GM04503 (cell line): ENCODE results near the gene MYCL.
"Not testable (repeated sequence)": the region's sequence is repeated elsewhere in the genome, so short reads cannot be mapped to it uniquely, and the experiment has no call there.

ENCODE experiments used
- DNase-seq: peaks from one replicate; pipeline ENCODE4 v3.0.0-alpha.2; 2012; ENCODE audit warnings: low read depth

MYCL gene

DNA sequence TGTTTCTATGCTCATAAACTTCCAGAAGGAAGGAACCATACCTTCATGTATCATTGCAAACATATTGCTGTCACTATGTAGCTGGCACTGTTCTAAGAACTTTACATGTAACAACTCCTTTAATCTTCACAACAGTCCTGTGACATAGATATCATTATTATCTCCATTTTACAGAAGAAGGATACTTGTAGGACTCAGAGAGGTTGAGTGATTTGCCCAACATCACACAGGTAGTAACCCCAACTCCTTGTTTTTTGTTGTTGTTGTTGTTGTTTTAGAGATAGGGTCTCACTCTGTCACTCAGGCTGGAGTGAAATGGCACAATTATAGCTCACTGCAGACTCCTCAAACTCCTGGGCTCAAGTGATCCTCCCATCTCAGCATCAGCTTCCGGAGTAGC is 10.8 kb downstream of the MYCL start:
- no peak for DNase-seq

DNA sequence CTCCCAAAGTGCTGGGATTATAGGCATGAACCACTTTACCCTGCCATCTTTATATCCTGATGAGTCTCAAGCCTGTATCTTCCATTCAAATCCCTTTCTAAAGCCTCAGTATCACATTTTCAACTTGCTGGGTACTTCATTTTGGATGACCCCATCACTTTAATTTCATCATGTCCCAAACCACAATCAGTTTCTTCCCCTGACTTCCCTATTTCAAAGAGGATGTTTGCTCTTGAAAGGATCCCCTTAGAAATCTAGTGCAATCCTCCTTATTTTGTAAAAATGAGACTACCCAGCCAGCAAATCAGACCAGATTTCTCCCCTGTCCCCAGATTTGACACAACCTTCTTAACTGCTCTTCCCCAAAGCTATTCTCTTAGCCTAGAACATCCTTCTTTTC is 11.4 kb downstream of the MYCL start:
- DNase-seq = no peak

DNA sequence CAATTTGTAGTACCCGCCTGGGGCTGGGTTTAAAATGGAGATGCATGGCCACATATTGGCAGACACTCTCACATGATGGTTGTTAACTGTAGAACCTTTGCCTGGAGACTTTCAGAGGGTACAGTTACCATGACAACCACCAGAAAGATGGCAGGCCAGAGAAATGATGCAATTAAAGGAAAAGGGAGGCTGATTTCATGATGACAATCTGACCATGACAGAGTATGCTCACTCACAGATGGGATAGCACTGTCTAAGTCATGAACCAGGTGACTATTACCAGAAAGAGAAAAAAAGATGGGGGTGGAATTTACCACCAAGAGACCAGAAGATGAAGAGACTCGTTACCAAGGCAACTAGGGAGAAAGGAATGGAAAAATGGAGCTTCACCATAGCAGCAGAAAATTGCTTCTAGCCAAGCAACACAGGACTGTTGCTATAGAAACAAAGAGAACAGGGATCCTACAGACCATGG is 14.9 kb downstream of the MYCL start:
- DNase-seq = no peak

DNA sequence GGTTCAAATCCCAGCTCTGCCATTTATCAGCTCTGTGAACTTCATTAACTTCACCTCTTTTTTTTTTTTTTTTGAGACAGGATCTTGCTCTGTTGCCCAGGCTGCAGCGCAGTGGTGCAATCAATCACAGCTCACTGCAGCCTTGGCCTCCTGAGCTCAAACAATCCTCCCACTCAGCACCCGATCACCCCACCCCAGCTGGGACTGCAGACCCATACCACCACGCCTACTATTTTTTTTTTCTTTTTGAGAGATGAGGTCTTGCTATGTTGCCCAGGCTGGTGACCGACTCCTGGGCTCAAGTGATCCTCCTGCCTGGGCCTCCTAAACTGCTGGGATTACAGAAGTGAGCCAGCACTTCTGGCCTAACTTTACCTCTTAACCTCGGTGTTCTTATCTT is 16.2 kb downstream of the MYCL start:
- DNase-seq = no peak

DNA sequence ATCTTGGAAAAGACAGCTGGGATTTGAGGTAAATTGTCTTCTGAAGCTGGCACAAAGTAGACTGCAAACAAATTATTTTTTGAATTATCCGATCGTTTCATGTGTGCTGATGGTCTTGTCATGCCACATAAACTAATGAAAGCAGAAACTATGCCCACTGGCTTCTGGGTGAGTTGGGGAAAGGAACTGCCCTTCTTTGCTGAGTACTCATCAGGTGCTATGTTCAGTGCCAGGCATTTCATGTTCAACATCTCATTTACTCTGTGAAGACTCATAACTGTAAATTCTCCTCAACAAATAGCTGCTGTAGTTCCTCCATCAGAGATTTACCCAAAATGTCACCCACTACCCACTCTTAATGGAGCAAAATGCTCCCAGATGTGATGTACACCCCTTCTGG is 19.6 kb downstream of the MYCL start:
- DNase-seq = no peak

DNA sequence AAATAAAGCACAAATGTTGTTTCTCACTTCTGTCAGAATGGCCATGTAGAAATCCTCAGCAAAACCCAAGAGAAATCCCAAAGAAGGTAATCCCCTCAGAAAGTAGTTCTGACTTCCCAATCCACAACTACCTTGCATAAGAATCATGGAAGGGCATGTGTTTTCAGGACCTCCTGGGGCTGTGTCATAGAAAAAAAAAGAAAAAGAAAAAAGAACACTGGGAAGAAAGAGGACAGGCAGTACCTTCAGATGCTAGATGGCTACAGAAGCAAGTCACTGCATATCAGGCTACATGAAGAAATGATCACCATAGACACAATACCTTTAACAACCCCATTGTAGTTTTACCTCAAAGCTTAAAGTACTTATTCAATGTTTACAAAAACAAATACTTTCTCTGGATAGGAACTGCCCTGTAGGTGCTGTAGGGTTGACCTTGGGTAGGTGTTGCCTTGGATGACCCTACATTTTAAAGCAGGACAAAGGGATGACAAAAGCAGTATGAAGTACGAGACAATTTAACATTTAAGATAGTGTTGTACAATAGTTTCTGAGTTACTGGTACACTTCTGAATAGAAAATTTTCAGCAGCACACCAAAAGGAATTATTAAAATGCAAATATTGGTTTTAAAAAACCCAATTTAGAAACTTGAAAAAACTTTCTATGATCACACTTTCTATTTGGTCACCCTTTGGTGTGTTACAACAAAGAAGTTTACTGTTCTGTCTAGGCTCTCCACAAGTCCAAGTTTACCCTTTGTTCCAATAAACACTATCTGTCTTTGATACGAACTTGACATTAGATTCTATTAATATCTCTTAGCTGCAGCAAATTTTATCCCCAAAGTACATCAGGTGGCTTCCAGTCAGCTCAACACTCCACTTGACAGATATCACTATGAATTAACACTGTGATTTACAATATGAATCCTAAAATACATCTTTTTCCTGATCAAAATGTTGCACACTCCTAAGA is 23.4 kb downstream of the MYCL start:
- no peak for DNase-seq

DNA sequence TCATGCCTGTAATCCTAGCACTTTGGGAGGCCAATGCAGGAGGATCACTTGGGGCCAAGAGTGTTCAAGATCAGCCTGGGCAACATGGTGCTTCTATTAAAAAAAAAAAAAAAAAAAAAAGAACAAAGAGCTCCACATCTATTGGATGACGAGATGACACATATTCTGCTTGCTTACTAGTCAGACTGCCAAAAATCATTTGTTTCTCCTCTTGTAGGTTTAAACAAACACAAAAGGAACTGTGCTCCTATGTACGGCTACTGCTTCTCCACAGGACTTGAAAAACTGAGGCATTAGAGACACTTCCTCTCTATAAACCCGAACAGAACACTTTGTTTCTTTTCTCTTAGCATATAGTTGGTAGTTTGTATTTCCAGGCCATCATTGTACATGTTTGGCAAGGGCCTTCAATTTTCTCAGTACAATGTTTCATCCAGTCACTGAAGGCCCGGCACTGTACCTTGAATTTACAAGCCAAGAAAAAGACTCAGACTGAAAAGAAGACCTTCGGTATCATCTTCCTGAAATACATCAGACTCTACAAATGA is 24.4 kb downstream of the MYCL start:
- DNase-seq = no peak

DNA sequence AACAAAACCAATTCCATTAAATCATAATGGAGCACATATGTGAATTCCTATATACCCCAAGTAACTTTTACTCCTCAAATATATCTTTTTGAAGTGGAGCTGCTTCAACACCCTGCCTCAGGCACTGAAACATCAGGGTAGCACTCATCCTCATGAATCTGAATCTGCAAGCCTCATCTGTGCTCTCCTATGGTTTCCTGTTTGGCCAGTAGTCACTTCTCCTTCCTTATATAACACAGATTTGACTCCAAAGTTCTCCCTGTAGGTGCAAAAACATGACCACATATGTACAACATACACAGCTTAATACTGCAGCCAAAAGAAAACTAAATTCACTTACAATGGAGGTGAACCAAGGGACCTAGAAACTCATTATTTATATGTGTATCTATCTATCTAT is 25.6 kb downstream of the MYCL start:
- DNase-seq = no peak

DNA sequence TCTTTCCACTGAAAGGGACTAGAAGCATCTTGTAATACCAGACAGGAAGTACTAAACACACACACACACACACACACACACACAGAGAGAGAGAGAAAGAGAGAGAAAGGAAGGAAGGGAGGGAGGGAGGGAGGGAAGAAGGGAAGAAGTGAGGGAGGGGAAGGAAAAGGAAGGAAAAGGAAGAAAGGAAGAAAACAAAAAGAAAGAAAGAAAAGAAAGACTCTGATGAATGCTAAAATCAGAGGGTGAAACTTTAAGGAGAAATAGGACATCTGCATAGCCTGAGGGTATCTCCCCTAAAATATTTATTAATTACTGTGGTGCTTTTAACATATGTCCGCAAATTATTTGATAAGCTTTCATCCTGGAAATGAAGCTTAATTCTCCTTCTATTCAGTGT is 29.0 kb downstream of the MYCL start:
- DNase-seq = no peak

DNA sequence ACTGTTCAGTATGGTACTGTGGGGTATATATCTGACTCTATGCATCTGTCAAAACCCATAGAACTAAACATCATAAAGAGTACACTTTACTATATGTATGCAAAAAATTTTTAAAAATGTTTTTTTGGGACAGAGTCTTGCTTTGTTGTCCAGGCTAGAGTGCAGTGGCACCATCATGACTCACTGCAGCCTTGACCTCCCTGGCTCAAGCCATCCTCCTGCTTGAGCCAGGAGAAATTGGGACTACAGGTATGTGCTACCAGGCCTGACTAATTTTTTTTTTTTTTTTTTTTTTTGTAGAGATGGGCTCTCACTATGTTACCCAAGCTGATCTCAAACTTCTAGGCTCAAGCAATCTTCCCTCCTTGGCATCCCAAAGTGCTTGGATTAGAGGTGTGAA is 29.9 kb downstream of the MYCL start:
- no peak for DNase-seq

DNA sequence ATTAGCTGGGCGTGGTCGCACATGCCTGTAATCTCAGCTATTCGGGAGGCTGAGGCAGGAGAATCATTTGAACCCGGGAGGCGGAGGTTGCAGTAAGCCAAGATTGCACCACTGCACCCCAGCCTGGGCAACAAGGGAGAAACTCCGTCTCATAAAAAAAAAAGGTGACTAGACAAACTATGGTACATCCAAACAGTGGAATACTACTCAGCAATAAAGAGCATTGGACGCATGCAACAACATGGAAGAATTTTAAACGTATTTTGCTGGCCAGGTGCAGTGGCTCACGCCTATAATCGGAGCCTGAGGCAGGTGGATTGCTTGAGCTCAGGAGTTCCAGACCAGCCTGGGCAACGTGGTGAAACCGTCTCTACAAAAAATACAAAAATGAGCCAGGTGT is 30.7 kb downstream of the MYCL start:
- not testable (repeated sequence) for DNase-seq

DNA sequence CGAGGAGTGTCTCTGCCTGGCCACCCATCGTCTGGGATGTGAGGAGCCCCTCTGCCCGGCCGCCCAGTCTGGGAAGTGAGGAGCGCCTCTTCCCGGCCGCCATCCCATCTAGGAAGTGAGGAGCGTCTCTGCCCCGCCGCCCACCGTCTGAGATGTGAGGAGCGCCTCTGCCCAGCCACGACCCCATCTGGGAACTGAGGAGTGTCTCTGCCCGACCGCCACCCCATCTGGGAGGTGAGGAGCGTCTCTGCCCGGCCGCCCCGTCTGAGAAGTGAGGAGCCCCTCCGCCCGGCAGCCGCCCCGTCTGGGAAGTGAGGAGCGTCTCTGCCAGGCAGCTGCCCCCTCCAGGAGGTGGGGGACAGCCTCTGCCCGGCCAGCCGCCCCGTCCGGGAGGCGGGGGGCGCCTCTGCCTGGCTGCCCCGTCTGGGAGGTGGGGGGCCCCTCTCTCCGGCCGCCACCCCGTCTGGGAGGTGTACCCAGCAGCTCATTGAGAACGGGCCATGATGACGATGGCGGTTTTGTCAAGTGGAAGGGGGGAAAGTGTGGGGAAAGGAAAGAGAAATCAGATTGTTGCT is 32.1 kb downstream of the MYCL start:
- not testable (repeated sequence) for DNase-seq

DNA sequence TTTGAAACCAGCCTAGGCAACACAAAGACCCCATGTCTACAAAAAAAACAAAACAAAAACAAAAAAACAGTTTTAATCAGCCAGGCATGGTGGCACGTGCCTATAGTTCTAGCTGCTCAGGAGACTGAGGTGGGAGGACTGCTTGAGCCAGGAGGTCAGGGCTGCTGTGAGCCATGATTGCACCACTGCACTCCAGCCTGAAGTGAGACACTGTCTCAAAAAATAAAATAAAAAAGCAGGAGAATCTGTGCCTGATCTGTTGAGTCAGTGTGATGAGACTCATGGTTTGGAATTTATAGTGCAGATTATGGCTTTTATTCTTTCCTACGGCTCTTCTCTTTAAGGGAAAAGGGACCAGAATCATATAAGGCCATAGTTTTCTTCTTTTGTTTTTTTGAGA is 35.0 kb downstream of the MYCL start:
- peak; percentile 62 for DNase-seq

DNA sequence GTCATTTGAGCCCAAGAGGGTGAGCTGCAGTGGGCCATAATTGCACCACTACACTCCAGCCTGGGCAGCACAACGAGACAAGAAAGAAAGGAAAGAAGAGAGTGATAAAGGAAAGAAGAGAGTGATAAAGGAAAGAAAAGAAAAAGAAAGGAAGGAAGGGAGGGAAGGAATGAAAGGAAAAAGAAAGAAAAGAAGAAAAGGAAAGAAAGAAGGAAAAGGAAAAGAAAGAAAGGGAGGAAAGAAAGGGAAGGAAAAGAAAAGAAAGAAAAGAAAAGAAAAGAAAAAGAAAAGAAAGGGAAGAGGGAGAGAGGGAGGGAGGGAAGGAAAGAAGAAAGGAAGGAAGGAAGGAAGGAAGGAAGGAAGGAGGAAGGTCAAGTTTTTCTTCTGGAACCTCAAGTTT is 36.0 kb downstream of the MYCL start:
- DNase-seq = no peak

DNA sequence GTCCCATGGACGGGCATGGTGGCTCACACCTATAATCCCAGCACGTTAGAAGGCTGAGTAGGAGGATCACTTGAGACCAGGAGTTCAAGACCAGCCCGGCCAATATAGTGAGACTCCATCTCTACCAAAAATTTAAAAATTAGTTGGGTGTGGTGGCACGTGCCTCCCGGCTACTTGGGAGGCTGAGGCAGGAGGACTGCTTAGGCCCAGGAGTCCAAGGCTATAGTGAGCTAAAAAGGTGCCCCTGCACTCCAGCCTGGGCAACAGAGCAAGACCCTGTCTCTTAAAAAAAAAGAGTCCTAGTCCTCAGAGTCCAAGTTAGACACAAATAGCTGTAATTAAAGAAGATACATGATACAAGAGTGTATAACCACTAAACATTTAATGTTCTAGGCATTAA is 38.5 kb downstream of the MYCL start:
- no peak for DNase-seq

DNA sequence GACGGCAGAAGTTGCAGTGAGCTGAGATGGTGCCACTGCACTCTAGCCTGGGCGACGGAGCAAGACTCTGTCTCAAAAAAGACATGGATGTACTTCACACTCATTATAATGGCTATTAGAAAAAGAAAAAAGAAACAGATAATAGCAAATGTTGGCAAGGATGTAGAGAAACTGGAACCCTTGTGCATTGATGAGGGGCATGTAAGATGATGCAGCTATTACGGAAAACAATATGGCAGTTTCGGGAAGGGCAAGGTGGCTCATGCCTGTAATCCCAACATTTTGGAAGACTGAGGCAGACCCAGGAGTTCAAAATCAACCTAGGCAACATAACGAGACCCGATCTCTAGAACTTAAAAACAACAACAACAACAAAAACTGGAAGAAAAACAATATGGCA is 40.7 kb downstream of the MYCL start:
- DNase-seq = no peak

DNA sequence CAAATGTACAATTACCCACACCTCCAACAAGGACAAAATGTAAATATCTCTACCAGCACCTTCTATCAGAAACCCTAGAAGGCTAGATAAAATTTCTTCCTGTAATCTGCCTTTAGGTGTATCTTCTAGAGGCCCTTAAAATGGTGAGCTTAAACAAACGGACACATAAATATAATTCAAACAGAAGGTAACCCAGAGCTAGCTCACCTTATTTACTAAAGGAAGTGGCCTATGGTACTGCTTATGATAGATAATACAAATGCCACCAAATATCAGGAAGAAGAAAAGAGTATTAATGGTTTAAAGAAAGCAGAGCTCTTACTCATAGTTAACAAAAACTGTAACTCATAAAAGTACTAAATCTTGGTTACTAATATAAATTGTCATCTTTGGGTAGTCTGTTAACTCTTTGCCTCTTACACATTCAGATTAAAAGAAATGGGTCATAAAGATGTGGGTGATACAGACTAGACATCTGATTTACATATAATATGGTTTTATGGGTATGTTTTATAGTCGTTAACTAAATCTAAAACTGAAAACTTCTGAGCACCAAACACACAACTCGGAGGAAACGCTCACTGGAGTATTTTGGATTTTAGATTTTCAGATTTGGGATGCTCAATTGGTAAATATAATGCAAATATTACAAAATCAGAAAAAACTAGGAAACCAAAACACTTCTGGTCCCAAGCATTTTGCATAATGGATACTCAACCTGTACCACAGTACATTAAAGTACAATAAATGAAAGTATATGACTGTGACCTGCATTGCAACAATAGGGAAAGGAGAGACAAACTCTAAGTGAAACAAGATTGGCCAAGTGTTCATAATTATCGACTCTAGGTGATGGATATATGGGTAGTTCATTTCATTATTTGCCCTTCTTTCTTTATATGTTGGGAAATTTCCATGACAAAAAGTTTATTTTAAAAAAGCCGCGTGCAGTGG is 41.6 kb downstream of the MYCL start:
- DNase-seq = no peak

DNA sequence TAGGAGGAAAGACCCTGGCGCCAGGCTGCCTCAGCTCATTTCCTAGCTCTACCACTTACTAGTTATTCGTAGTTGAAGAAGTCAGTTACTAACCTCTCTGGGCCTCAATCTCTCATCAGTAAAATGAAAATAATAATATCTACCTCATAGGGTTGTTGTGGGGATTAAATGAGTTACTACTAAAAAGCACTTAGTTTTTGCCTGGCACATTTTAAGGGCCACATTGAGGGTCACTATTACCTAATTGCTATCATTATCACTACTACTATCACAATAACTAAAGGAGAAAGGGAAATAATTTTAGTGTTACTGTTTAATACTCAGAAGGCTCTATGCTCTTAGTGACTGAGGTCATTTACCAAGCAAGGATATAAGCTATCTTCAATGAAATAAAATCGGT is 43.4 kb downstream of the MYCL start:
- no peak for DNase-seq

DNA sequence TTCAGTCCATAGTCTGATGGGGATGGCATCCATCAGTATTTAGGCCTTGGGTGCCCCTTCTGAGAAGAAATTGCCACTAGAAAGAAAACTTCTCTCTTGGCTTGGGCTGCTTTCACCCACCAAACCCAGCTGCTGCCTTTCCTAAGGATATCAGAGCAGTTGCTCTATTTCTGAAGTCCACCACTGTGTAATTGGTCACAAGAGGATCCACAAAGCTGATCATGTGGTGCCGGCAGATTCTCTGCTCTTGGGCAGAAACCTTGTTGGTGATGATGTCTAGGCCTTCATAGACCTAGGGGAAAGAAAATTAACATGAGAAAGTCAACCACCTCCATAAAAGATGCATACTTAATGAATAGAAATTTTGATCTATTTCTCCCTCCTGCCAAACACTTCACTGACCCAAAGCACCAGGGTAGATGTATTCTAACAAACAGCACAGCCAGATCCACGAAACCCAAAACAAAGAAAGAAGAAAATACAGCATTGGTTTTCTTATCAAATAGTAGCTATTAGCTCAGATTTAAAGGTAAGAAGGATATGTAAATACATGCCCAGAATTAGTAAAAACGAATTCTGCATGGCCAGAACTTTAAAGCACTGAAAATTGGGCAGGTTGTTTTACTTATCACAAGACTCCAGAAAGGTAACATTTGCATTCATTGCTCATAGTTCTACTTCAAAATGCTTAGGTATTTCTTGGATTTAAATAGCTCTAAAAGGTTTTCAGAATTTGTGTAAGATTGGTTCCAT is 44.4 kb downstream of the MYCL start:
- no peak for DNase-seq

DNA sequence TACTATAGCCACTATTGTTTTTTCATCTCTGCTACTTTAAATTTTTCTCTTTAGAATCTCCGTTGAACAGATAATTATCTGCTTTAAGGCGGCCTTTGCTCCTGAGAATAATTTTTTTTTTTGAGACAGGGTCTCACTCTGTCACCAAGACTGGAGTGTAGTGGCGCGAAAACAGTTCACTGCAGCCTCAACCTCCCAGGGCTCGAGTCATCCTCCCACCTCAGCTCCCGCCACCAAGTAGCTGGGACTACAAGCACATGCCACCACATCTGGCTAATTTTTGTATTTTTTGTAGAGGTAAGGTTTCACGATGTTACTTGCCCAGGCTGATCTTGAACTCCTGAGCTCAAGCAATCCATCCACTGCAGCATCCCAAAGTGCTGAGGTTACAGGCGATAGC is 47.0 kb downstream of the MYCL start:
- no peak for DNase-seq

DNA sequence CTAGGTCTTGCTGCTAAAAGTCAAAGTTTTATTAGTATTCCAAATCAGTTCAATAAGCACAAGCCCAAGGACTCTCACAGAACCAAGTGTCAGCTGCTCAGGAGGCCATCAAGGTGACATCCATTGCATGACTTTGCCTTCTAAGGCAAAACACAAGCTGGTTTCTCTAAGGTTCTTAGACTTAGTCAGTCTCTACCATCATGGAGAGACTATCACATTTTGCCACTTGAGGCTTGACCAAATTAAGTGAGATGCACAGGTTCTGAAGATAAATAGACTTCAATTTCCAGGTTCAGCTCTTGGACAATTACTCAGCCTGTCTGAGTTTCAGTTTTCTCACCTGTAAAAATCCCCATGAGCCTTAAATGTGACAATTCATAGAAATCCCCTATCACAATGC is 47.4 kb downstream of the MYCL start:
- no peak for DNase-seq
